Suprapubic skin (tissue), 3 donors: ENCODE data around the gene COP1.

Experiments
- CTCF ChIP-seq, 2 donors: fragments of 200-600 bp in 1 of 2; fragments of 450-650 bp in 1 of 2; sonication (generic) in 1 of 2; IDR thresholded peaks; one replicate each; pipeline ENCODE4 v1.5.1; 2016 to 2019; ENCODE audit warnings: antibody characterized with exemption in 2 of 2, mild to moderate bottlenecking in 1 of 2, moderate library complexity in 1 of 2
- POLR2A ChIP-seq, 2 donors: fragments of 450-650 bp; IDR thresholded peaks; one replicate each; pipeline ENCODE4 v1.6.1; 2017; ENCODE audit warnings: antibody characterized with exemption in 2 of 2, mild to moderate bottlenecking in 2 of 2, moderate library complexity in 2 of 2

GRCh38 chr1:176225911-176226310 is 18.8 kb upstream of the COP1 start:
- TF ChIP-seq CTCF (IDR thresholded peaks at IDR 0.05): no peak
- TF ChIP-seq POLR2A (IDR thresholded peaks at IDR 0.05): no peak
